A549 (cell line): ENCODE results near the gene CHST13.

Experiments used
- BHLHE40 ChIP-seq: IDR thresholded peaks from 2 replicates; pipeline ENCODE4 v1.6.1; 2012; ENCODE audit warnings: low read depth, low read length, inconsistent platforms
- EP300 ChIP-seq, 2 experiments: fragments of >200 bp; sonication (Bioruptor Twin); formaldehyde crosslinking; IDR thresholded peaks; 2 replicates in 1 of 2; 3 replicates in 1 of 2; pipeline ENCODE4 v1.6.1; 2016 to 2017
- FOSL2 ChIP-seq, 2 experiments: fragments of 450-650 bp in 1 of 2; fragments of >200 bp in 1 of 2; sonication (Bioruptor Twin) in 1 of 2; formaldehyde crosslinking; IDR thresholded peaks; 2 replicates each; pipeline versions ENCODE4 v1.5.0 to v1.6.1; 2016 to 2020; ENCODE audit warnings: mild to moderate bottlenecking in 1 of 2, moderate library complexity in 1 of 2
- KDM1A ChIP-seq: fragments of 200-600 bp; sonication (generic); IDR thresholded peaks from 2 replicates; pipeline ENCODE4 v1.6.1; 2016; ENCODE audit warnings: low read depth, mild to moderate bottlenecking
- POLR2A ChIP-seq: IDR thresholded peaks from 2 replicates; pipeline ENCODE4 v1.6.1; 2012; ENCODE audit warnings: mild to moderate bottlenecking, low read length
- SREBF2 ChIP-seq: fragments of 450-650 bp; IDR thresholded peaks from 2 replicates; pipeline ENCODE4 v1.6.1; 2014; ENCODE audit warnings: mild to moderate bottlenecking, moderate library complexity
- TF ChIP-seq, protein P1 (sequence below): IDR thresholded peaks from 2 replicates; pipeline ENCODE4 v1.6.1; 2012
- TF ChIP-seq, protein P2 (sequence below): fragments of >200 bp; sonication (Bioruptor Twin); formaldehyde crosslinking; IDR thresholded peaks from 3 replicates; pipeline ENCODE4 v1.5.1; 2016
- TF ChIP-seq, protein P3 (sequence below): fragments of >200 bp; sonication (Bioruptor Twin); formaldehyde crosslinking; IDR thresholded peaks from 3 replicates; pipeline ENCODE4 v1.6.1; 2016

DNA sequence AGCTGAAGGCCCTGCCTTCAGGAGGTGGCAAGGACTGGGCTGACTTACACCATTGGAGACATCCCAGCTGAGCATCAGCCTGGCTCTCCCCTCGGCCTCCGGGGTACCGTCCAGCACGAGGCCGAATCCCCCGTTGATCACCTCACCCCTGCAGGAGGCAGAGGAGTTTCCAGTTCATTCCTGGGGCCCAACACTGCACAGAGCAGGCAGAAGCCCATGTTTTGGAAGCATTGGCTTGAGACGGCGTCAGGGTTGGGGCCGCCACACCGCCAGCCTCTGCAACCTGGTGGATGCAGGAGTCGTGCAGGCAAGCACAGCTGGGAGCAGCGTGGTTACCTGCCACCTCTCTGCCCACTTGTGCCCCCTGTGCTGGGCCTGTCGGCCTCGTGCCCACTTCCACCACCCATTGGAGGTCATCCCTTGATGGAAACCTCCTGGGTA lies 40.6 kb upstream of the CHST13 start:
- no peak for TF ChIP-seq BHLHE40
- no peak for TF ChIP-seq SREBF2
- no peak for TF ChIP-seq EP300 (IDR thresholded peaks at IDR 0.05)
- TF ChIP-seq, protein P1, sequence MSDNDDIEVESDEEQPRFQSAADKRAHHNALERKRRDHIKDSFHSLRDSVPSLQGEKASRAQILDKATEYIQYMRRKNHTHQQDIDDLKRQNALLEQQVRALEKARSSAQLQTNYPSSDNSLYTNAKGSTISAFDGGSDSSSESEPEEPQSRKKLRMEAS: no peak
- TF ChIP-seq KDM1A: no peak
- TF ChIP-seq, protein P2, sequence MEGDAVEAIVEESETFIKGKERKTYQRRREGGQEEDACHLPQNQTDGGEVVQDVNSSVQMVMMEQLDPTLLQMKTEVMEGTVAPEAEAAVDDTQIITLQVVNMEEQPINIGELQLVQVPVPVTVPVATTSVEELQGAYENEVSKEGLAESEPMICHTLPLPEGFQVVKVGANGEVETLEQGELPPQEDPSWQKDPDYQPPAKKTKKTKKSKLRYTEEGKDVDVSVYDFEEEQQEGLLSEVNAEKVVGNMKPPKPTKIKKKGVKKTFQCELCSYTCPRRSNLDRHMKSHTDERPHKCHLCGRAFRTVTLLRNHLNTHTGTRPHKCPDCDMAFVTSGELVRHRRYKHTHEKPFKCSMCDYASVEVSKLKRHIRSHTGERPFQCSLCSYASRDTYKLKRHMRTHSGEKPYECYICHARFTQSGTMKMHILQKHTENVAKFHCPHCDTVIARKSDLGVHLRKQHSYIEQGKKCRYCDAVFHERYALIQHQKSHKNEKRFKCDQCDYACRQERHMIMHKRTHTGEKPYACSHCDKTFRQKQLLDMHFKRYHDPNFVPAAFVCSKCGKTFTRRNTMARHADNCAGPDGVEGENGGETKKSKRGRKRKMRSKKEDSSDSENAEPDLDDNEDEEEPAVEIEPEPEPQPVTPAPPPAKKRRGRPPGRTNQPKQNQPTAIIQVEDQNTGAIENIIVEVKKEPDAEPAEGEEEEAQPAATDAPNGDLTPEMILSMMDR: no peak
- no peak for TF ChIP-seq POLR2A
- TF ChIP-seq FOSL2 (IDR thresholded peaks at IDR 0.05): no peak
- no peak for TF ChIP-seq FOSL2 (CRISPR knock-in tag; IDR thresholded peaks at IDR 0.05)
- TF ChIP-seq, protein P3, sequence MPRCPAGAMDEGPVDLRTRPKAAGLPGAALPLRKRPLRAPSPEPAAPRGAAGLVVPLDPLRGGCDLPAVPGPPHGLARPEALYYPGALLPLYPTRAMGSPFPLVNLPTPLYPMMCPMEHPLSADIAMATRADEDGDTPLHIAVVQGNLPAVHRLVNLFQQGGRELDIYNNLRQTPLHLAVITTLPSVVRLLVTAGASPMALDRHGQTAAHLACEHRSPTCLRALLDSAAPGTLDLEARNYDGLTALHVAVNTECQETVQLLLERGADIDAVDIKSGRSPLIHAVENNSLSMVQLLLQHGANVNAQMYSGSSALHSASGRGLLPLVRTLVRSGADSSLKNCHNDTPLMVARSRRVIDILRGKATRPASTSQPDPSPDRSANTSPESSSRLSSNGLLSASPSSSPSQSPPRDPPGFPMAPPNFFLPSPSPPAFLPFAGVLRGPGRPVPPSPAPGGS: no peak
